HCT116 (cell line): ENCODE data around the gene ACOXL.
"Not testable (repeated sequence)": the region's sequence is repeated elsewhere in the genome, so short reads cannot be mapped to it uniquely, and the experiment has no call there.

Experiments used
- CEBPB ChIP-seq: IDR thresholded peaks from 2 replicates; pipeline ENCODE4 v1.6.1; 2012; ENCODE audit warnings: low read depth
- CTCF ChIP-seq, 3 experiments: fragments of 200-600 bp in 1 of 3; sonication (generic) in 1 of 3; IDR thresholded peaks in 2 of 3; conservative IDR thresholded peaks in 1 of 3; 2 replicates each; pipeline ENCODE4 v1.5.1; 2012 to 2017; ENCODE audit warnings: low read depth in 2 of 3, low read length in 2 of 3, antibody characterized with exemption in 1 of 3, borderline replicate concordance in 1 of 3, control low read depth in 1 of 3, mild to moderate bottlenecking in 1 of 3, mixed read lengths in 1 of 3, mixed run types in 1 of 3, moderate library complexity in 1 of 3; ENCODE audit not compliant: insufficient read depth in 1 of 3
- EGR1 ChIP-seq: IDR thresholded peaks from 2 replicates; pipeline ENCODE4 v1.6.1; 2012; ENCODE audit warnings: low read depth
- ELF1 ChIP-seq: IDR thresholded peaks from 2 replicates; pipeline ENCODE4 v1.6.1; 2012; ENCODE audit warnings: low read depth, borderline replicate concordance
- EZH2 ChIP-seq: fragments of 200-600 bp; sonication (generic); IDR thresholded peaks from 2 replicates; pipeline ENCODE4 v1.6.1; 2017; ENCODE audit warnings: antibody characterized with exemption, mixed run types
- EZH2phosphoT487 ChIP-seq: fragments of 200-600 bp; IDR thresholded peaks from 2 replicates; pipeline ENCODE4 v1.6.1; 2018; ENCODE audit warnings: antibody characterized with exemption, borderline replicate concordance
- POLR2A ChIP-seq: IDR thresholded peaks from 2 replicates; pipeline ENCODE4 v1.7.0; 2011; ENCODE audit warnings: borderline replicate concordance; ENCODE audit not compliant: insufficient read depth, insufficient read length; ENCODE audit errors: extremely low read depth
- POLR2AphosphoS5 ChIP-seq: IDR thresholded peaks from 2 replicates; pipeline ENCODE4 v1.6.1; 2011; ENCODE audit warnings: mild to moderate bottlenecking, low read depth, low read length, moderate library complexity
- RAD21 ChIP-seq: IDR thresholded peaks from 2 replicates; pipeline ENCODE4 v1.6.1; 2012; ENCODE audit warnings: low read depth, mild to moderate bottlenecking
- REST ChIP-seq: IDR thresholded peaks from 2 replicates; pipeline ENCODE4 v1.6.1; 2012; ENCODE audit warnings: low read depth
- SIN3A ChIP-seq: IDR thresholded peaks from 2 replicates; pipeline ENCODE4 v1.6.1; 2012; ENCODE audit warnings: low read depth
- SRF ChIP-seq: IDR thresholded peaks from 2 replicates; pipeline ENCODE4 v1.6.1; 2012; ENCODE audit warnings: low read depth
- YY1 ChIP-seq: IDR thresholded peaks from 2 replicates; pipeline ENCODE4 v1.6.1; 2011; ENCODE audit warnings: low read length, low read depth, moderate library complexity, mild to moderate bottlenecking; ENCODE audit not compliant: insufficient replicate concordance; ENCODE audit errors: extremely low read depth
- ZBTB33 ChIP-seq: IDR thresholded peaks from 2 replicates; pipeline ENCODE4 v1.6.1; 2011; ENCODE audit warnings: mild to moderate bottlenecking, low read length, moderate library complexity; ENCODE audit not compliant: insufficient replicate concordance; ENCODE audit errors: extremely low read depth

- not testable (repeated sequence) for TF ChIP-seq CTCF (IDR thresholded peaks at IDR 0.05 in 2 of 3, conservative IDR thresholded peaks at IDR 0.05 in 1 of 3; ENCODE audit: borderline replicate concordance in 1 of 3, insufficient read depth in 1 of 3, low read depth in 2 of 3, low read length in 2 of 3); ZBTB33; ELF1; EZH2; YY1; RAD21; EZH2phosphoT487; POLR2A; SIN3A; POLR2AphosphoS5; SRF; REST; CEBPB; EGR1
Measured at GRCh38 chr2:110687775-110688484, 44.4 kb upstream of the ACOXL start.
